GM18505 (cell line): ENCODE measurements around the gene FAM156A.

Experiments
- ATAC-seq: cut with Tn5 transposase; IDR thresholded peaks from one replicate; pipeline ENCODE4 v1.9.1; 2021; ENCODE audit not compliant: unreplicated experiment
- POLR2A ChIP-seq: IDR thresholded peaks from 4 replicates; pipeline ENCODE4 v1.6.1; 2011; ENCODE audit warnings: borderline replicate concordance; ENCODE audit not compliant: insufficient read depth, insufficient read length; ENCODE audit errors: extremely low read depth

FAM156A gene

DNA sequence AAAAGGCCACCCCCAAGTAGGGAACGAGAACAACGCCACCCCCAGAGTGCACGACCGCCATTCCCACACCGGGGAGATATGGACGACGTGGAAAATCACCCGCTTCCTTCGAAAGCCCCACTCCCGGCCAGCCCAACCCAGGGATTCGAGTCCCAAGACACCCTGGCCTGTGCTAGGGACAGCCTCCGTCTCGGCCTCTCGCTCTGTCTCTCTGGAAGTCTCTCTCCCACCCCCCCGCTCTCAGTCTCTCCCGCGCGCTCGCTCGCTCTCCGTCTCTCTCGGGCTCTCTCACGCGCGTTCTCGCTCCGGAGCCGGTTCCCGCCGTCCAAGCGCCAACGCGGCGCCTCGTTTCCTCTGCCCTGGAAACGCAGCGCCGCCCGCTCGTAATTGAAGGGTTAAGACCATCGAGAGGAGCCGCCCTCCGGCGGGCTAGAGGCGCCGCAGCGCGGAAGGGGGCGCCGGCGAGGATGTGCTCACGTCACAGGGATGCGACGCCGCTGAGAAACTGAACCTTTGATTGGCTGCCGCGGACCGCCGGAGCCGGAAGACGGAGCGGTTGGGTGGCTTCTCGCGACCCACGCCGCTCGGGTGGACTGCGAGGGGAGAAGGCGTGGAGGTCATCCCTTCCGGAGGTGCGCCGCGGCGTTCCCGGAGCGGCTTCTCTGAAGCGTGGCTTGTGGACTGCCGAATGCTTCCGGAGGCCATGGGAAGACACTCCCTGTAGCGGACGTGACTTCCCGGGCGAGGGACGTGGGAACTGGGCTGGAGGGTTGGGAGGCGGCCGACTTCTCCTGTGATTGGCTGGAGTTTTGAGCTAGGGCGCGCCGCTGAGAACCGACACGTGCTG is at the start of gene FAM156A:
Gene FAM156A (minus strand): TSS at position 406 of the 847 bp plus-strand sequence. CDS start 9,930 bp downstream, outside the sequence.
- peak; percentile 88 for ATAC-seq

GRCh38 chrX:53005327-53005726 is 47.0 kb upstream of the FAM156A start:
- no peak for TF ChIP-seq POLR2A
- ATAC-seq: no peak

DNA sequence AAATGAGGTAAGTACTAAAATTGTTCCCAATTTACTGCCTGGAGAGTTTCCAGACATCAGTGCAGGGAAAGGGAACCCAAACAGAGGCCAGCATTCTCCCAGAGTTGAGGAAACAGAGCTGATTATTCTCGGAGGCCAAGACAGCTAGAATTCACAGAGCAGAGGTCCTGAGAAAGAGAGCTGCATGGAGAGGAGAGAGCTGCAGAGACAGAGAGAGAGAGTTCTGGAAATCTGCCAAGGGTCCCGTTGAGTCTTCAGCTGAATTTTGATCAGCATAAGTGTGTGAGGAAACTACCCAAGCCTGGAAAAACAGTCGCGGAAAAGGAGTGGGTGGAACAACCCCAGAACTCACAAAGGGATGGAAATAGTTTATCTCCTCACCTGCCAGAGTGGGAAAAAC is 46.5 kb upstream of the FAM156A start:
- ATAC-seq: no peak
- no peak for TF ChIP-seq POLR2A

- no peak for ATAC-seq
- TF ChIP-seq POLR2A: no peak
Observed at GRCh38 chrX:53004038-53004437, 45.7 kb upstream of the FAM156A start.

- ATAC-seq: no peak
- TF ChIP-seq POLR2A: no peak
Observed at GRCh38 chrX:53003111-53003510, 44.8 kb upstream of the FAM156A start.

- ATAC-seq: no peak
- no peak for TF ChIP-seq POLR2A
Observed at GRCh38 chrX:53001958-53002357, 43.6 kb upstream of the FAM156A start.

DNA sequence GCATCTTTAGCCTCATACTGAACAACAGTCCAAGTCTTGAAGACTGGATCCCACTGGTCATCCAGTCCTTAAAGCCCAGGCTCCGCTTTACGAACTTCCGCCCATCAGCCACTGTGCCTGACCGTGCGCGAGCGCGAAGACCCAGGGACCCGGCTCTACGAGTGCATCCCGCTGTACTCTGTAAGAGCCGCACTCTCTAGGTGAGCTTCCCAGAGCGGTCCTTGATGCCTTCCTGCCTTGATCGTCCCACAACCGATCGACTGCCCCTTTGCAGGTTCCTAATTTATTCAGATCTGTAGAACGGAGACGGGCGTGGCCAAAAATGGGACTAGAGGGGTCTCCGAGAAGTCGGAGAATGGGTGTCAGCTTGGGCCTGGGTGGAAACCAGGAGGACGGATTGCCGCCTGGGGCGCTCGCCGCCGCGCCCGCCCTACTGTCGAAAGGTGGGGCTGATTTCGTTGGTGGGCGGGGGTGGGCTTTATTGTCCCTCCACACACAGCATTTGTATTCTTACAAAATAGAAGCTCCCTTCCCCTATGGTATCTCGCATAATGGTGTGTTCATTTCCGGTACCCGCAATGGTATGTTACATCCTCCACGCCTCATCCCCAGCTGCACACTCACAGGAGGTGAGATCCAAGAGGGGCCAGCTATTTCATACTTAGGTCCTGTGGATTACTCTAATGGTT is 42.3 kb upstream of the FAM156A start:
- ATAC-seq: no peak
- no peak for TF ChIP-seq POLR2A

DNA sequence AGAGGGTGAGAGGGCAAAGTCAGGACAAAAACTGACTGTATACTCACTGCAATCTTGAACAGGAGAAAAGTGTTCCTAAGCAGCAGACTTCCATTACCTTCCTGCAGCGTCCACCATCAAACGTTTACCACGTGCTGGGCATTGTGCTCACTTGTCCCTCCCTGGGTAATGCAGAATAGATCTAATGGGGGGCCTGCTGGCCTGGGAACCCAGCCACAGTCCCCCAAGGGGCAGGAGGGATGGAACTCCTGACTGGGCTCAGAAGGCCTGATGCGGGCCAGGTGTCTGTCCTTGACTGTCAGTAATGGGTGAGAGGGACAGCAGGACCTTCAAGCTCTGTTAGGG is 37.6 kb upstream of the FAM156A start:
- ATAC-seq: no peak
- TF ChIP-seq POLR2A: peak; percentile 37

DNA sequence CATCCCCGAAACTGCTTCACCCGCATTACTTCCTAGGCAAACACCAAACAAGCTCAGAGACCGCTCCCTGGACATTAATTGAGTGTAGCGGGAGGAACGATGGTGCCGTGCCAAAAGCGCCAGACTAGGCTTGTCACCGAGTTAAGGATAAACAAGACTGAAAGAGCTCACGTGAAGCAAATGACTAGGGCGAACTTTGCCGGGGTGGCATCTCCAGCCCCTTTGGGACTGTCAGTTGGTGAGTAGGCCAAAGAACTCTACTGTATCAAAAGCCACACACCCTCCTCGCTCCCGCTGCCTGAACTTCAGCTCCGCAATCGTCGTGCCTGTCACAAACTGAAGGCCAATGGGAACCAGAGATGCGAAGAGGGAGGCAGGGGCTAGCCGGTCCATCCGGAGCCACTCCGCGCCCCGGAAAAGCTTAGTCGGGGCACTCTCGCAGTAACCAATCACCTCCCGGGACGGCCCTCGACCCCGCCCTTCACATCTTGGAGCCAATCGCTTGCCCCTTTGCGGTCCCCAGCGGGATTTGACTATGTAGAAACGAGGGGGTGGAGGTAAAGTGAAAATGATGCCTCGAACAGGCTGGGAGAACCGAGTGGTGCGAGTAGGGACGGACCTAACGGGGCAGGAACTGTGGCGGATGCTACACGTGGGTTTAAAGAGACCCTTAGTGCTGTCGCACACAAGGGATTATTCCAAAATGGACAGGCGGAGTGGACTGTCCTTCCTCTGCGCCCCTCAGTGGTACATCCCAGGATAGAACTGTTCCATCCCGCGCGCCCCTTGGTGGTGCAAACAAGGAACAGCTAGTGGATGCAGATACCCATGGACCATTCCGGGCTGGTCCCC is 37.0 kb upstream of the FAM156A start:
- peak; percentile 62 for TF ChIP-seq POLR2A

DNA sequence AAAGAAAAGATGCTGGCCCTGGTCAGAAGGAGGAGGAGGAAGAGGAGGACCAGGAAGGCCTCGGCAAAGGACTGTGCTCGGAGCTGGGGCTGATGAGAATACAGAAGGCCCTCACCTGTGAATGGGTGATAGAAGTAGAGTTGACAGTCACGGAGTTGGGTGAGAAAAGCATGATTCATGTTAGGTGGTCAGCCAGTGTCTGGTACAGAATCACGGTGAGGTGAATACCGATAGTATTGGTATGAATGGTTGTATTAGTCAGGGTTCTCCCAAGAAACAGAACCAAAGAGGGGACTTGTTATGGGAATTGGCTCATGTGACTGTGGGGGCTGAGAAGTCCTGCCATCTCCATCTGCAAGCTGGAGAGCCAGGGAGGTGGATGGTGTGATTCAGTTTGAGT is 32.5 kb upstream of the FAM156A start:
- no peak for ATAC-seq
- TF ChIP-seq POLR2A: no peak

More for the DNA sequence above, 37.0 kb upstream of the FAM156A start:
- peak; percentile 97 for ATAC-seq

GRCh38 chrX:52990011-52990631 is 31.8 kb upstream of the FAM156A start:
- peak; percentile 78 for ATAC-seq

DNA sequence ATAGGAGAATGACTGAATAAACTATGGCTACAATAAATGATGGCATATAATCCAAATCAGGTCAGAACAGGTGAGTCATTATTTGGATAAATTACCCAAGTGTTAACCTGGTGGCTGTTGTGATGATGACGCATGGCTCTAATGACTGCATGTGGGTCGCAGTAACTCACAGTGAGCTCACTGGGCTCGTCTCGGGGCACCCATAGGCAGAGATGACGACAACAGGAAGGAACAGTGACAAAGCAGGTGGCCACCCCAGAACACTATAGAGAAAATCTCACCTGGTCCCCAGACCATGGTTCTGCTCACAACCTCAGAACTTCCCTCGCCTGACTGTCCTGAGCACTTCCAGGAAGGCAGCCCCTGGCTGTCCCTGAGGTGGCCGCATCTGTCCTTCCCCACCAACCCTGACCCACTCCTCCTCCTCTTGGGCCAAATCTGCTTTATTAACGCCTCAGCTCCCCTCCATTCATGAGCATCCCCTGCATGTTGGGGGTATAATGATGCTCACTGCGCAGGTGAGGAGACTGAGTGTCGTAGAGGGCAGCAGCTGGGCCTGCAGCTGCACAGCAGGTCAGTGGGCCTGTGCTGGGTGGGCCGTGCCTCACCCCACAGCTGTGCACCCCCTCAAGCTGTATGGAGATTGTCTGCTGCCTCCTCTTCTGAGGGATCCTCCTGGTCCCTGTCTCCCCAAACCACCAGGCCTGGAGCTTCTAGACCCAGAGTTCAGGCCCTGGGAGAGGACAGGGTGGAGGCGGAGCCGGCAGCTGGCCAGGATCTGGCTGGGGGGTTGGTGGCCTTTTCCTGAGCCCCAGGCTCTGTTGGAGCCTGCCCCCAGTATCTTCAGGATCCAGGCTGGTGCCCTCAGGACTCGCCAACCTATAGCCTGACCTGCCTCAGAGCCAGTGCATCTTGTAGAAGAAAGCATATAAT is 30.9 kb upstream of the FAM156A start:
- no peak for TF ChIP-seq POLR2A
- no peak for ATAC-seq

DNA sequence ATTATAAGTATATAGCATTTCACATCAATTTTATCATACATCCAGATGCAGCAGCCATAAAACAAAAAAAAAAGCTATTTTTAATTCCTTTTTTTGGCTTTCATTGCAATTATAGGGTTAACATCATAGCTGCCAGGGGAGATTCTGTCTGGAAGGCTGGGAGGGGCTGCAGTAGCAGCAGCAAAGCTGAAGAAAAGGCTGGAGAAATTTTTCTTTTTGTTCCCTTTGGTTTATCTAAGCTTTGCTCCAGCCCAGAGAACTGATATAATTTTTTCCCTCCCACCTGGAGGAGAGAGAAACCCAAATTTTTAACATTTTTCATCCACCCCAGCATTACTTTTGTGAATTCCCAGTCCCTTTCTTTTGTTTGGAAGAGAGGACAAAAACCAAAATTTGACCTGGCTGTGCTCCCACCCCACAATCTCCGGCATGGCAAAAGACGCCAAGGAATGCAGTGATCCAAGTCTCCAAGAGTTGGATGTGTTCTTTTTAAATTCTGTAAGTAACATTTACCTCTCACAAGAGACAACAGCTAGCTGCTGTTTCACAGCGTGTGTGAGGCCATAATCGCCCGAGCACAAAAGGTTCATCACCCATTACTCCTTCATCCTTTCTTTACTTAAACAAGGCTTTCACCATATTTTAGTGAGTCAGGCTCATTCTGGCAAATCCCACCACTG is 25.1 kb upstream of the FAM156A start:
- TF ChIP-seq POLR2A: no peak
- no peak for ATAC-seq
